IPS-18a (cell line): Measurements from ENCODE around the gene PARK7.

Source experiments
- H3K27ac ChIP-seq: one replicate; pipeline ENCODE4 v1.5.1; 2013; ENCODE audit warnings: low read length
- H3K27me3 ChIP-seq: one replicate; pipeline ENCODE4 v1.6.1; 2013; ENCODE audit warnings: mild to moderate bottlenecking, low read length; ENCODE audit not compliant: control insufficient read depth, insufficient read depth
- H3K36me3 ChIP-seq: one replicate; pipeline ENCODE4 v1.6.1; 2013; ENCODE audit warnings: low read depth, low read length; ENCODE audit not compliant: control insufficient read depth
- H3K4me1 ChIP-seq: one replicate; pipeline ENCODE4 v1.6.1; 2013; ENCODE audit warnings: low read depth, low read length; ENCODE audit not compliant: control insufficient read depth
- H3K4me3 ChIP-seq: one replicate; pipeline ENCODE4 v1.5.1; 2013; ENCODE audit warnings: low read length
- H3K9ac ChIP-seq: one replicate; pipeline ENCODE4 v1.6.1; 2013; ENCODE audit warnings: mild to moderate bottlenecking, low read length, moderate library complexity
- H3K9me3 ChIP-seq: one replicate; pipeline ENCODE4 v1.6.1; 2013; ENCODE audit warnings: low read depth, low read length; ENCODE audit not compliant: control insufficient read depth

The PARK7 gene

GRCh38 chr1:7967196-7967595, 5.7 kb downstream of the PARK7 start:
- no peak overlapping the region for H3K9ac ChIP-seq
- peaks cover 4% of the 10 kb centered on the region for H3K4me1 ChIP-seq
- no peak overlapping the region for H3K4me3 ChIP-seq
- no peaks in the 10 kb centered on the region for H3K9me3 ChIP-seq
- peaks cover 75% of the 10 kb centered on the region for H3K36me3 ChIP-seq
- H3K27me3 ChIP-seq = no peaks in the 10 kb centered on the region
- no peak overlapping the region for H3K27ac ChIP-seq

- no peak overlapping the region for H3K9ac ChIP-seq
- no peak overlapping the region for H3K27ac ChIP-seq
- H3K4me1 ChIP-seq = no peaks in the 10 kb centered on the region
- H3K9me3 ChIP-seq = no peaks in the 10 kb centered on the region
- no peak overlapping the region for H3K4me3 ChIP-seq
- H3K27me3 ChIP-seq = no peaks in the 10 kb centered on the region
- H3K36me3 ChIP-seq = peaks cover 79% of the 10 kb centered on the region
Measured at GRCh38 chr1:7967651-7968050, 6.1 kb downstream of the PARK7 start.

- Histone ChIP-seq H3K4me1 (no peaks in the 10 kb centered on the region), H3K27me3 (no peaks in the 10 kb centered on the region), H3K36me3 (peaks cover 65% of the 10 kb centered on the region), H3K9me3 (no peaks in the 10 kb centered on the region), H3K9ac (no peak overlapping the region), H3K27ac (no peak overlapping the region), H3K4me3 (no peak overlapping the region)
Measured at GRCh38 chr1:7970246-7970645, 8.7 kb downstream of the PARK7 start.

- Histone ChIP-seq H3K4me1 (no peaks in the 10 kb centered on the region), H3K9ac (no peak overlapping the region), H3K27me3 (no peaks in the 10 kb centered on the region), H3K9me3 (no peaks in the 10 kb centered on the region), H3K4me3 (no peak overlapping the region), H3K27ac (no peak overlapping the region), H3K36me3 (peaks cover 59% of the 10 kb centered on the region)
Measured at GRCh38 chr1:7971024-7971423, 9.5 kb downstream of the PARK7 start.

GRCh38 chr1:7972285-7972684, 10.8 kb downstream of the PARK7 start:
- Histone ChIP-seq H3K4me1 (no peaks in the 10 kb centered on the region), H3K27ac (no peak overlapping the region), H3K36me3 (peaks cover 56% of the 10 kb centered on the region), H3K9ac (no peak overlapping the region), H3K9me3 (no peaks in the 10 kb centered on the region), H3K4me3 (no peak overlapping the region), H3K27me3 (no peaks in the 10 kb centered on the region)

- Histone ChIP-seq H3K27me3 (no peaks in the 10 kb centered on the region), H3K9me3 (no peaks in the 10 kb centered on the region), H3K36me3 (peaks cover 57% of the 10 kb centered on the region)
Measured at GRCh38 chr1:7973086-7973485, 11.6 kb downstream of the PARK7 start.

GRCh38 chr1:7975212-7975865, 13.8 kb downstream of the PARK7 start:
- peaks cover 60% of the 10 kb centered on the region for H3K36me3 ChIP-seq
- no peaks in the 10 kb centered on the region for H3K4me1 ChIP-seq
- H3K9me3 ChIP-seq = no peaks in the 10 kb centered on the region
- H3K27ac ChIP-seq = no peak overlapping the region
- H3K4me3 ChIP-seq = no peak overlapping the region
- no peaks in the 10 kb centered on the region for H3K27me3 ChIP-seq
- no peak overlapping the region for H3K9ac ChIP-seq

More at GRCh38 chr1:7973086-7973485, 11.6 kb downstream of the PARK7 start:
- Histone ChIP-seq H3K4me1 (no peaks in the 10 kb centered on the region), H3K9ac (no peak overlapping the region), H3K27ac (no peak overlapping the region), H3K4me3 (no peak overlapping the region)

- H3K9me3 ChIP-seq = no peaks in the 10 kb centered on the region
- no peaks in the 10 kb centered on the region for H3K4me1 ChIP-seq
- no peaks in the 10 kb centered on the region for H3K27me3 ChIP-seq
- no peak overlapping the region for H3K27ac ChIP-seq
- peaks cover 76% of the 10 kb centered on the region for H3K36me3 ChIP-seq
- no peak overlapping the region for H3K9ac ChIP-seq
- H3K4me3 ChIP-seq = no peak overlapping the region
Measured at GRCh38 chr1:7980984-7981383, 19.5 kb downstream of the PARK7 start.

GRCh38 chr1:7983086-7983778, 21.7 kb downstream of the PARK7 start:
- Histone ChIP-seq H3K27me3 (no peaks in the 10 kb centered on the region), H3K27ac (no peak overlapping the region), H3K36me3 (peaks cover 63% of the 10 kb centered on the region), H3K9me3 (no peaks in the 10 kb centered on the region), H3K4me3 (no peak overlapping the region), H3K4me1 (no peaks in the 10 kb centered on the region), H3K9ac (no peak overlapping the region)

GRCh38 chr1:7984811-7985210, 23.3 kb downstream of the PARK7 start:
- Histone ChIP-seq H3K9me3 (no peaks in the 10 kb centered on the region), H3K9ac (no peak overlapping the region), H3K27ac (no peak overlapping the region), H3K4me3 (no peak overlapping the region), H3K36me3 (peaks cover 49% of the 10 kb centered on the region), H3K4me1 (no peaks in the 10 kb centered on the region), H3K27me3 (no peaks in the 10 kb centered on the region)

GRCh38 chr1:7985851-7986612, 24.5 kb downstream of the PARK7 start:
- Histone ChIP-seq H3K9me3 (no peaks in the 10 kb centered on the region), H3K4me1 (no peaks in the 10 kb centered on the region), H3K27ac (no peak overlapping the region), H3K36me3 (peaks cover 38% of the 10 kb centered on the region), H3K9ac (no peak overlapping the region), H3K4me3 (no peak overlapping the region), H3K27me3 (no peaks in the 10 kb centered on the region)
